ENCODE data around the gene CCDC127. TPM values are rescaled to one million over a fixed set of nuclear protein-coding genes. Genes with fewer than 3 reads are reported as not detected.

CCDC127 gene
- polyA plus RNA-seq, 1 experiment = 4.5 TPM

DNA sequence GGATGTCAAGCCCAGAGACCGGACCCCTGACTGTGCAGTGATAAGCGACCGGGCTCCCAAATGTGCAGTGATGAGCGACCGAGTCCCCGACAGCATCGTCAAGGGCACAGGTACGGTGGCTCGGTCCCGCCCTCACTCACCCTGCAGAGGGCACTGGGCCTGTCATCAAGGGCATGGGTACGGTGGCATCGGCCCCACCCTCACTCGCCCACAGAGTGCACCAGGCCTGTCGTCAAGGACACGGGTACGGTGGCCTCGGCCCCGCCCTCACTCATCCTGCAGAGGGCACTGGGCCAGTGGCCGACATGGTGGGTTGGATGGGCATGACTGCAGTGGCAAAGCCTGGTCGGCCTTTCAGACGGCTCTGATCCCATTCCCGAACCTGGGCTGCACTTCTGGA lies 36.4 kb downstream of the CCDC127 start:
- TF ChIP-seq, protein P1, sequence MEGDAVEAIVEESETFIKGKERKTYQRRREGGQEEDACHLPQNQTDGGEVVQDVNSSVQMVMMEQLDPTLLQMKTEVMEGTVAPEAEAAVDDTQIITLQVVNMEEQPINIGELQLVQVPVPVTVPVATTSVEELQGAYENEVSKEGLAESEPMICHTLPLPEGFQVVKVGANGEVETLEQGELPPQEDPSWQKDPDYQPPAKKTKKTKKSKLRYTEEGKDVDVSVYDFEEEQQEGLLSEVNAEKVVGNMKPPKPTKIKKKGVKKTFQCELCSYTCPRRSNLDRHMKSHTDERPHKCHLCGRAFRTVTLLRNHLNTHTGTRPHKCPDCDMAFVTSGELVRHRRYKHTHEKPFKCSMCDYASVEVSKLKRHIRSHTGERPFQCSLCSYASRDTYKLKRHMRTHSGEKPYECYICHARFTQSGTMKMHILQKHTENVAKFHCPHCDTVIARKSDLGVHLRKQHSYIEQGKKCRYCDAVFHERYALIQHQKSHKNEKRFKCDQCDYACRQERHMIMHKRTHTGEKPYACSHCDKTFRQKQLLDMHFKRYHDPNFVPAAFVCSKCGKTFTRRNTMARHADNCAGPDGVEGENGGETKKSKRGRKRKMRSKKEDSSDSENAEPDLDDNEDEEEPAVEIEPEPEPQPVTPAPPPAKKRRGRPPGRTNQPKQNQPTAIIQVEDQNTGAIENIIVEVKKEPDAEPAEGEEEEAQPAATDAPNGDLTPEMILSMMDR (IDR thresholded peaks at IDR 0.05; ENCODE audit: insufficient read depth, low read depth, low read length) = no peak
- no peak for DNase-seq (ENCODE audit: low read depth)
- ChIA-PET POLR2A (no interaction called here), CTCF (interaction anchor here (0.7 kb wide), 1 partner anchor 129 kb away, joined by 4 read pairs; no protein-coding TSS in a partner anchor)
- Histone ChIP-seq H3K36me3 (ENCODE audit: control insufficient read depth, insufficient read depth, low read length) (no peaks in the 10 kb centered on the region; the same call in 1 of the 2 replicates), H3K4me3 (ENCODE audit: low read depth, low read length) (no peak overlapping the region), H3K27me3 (ENCODE audit: control insufficient read depth, insufficient read depth, low read length) (peaks cover 3% of the 10 kb centered on the region)

DNA sequence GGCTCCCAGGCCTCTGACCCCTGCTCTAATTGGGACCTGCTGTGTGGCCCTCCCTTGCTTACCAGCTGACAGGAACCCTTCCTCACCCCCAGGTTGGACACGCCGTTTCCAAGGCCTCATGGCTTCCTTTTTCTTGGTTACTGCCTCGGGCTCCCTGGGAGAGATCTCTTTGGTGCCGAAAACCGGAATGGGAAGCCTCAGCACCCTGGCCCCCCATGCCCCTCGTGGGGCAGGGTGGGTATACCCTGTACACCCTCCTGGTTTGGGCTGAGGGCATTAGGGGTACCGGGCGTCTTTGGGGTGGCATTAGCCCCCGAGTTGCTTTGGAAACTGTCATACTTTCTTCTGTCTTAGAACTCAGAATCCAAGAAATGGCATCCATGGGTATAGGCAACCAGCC lies 36.8 kb downstream of the CCDC127 start:
- Histone ChIP-seq H3K4me3 (ENCODE audit: low read depth, low read length) (no peak overlapping the region), H3K36me3 (ENCODE audit: control insufficient read depth, insufficient read depth, low read length) (no peaks in the 10 kb centered on the region; the same call in 1 of the 2 replicates), H3K27me3 (ENCODE audit: control insufficient read depth, insufficient read depth, low read length) (peaks cover 3% of the 10 kb centered on the region)
- ChIA-PET POLR2A (no interaction called here), CTCF (interaction anchor here (0.7 kb wide), 1 partner anchor 130 kb away, joined by 4 read pairs; no protein-coding TSS in a partner anchor)
- TF ChIP-seq, protein P1 (IDR thresholded peaks at IDR 0.05; ENCODE audit: insufficient read depth, low read depth, low read length) = no peak
- DNase-seq (ENCODE audit: low read depth) = no peak

DNA sequence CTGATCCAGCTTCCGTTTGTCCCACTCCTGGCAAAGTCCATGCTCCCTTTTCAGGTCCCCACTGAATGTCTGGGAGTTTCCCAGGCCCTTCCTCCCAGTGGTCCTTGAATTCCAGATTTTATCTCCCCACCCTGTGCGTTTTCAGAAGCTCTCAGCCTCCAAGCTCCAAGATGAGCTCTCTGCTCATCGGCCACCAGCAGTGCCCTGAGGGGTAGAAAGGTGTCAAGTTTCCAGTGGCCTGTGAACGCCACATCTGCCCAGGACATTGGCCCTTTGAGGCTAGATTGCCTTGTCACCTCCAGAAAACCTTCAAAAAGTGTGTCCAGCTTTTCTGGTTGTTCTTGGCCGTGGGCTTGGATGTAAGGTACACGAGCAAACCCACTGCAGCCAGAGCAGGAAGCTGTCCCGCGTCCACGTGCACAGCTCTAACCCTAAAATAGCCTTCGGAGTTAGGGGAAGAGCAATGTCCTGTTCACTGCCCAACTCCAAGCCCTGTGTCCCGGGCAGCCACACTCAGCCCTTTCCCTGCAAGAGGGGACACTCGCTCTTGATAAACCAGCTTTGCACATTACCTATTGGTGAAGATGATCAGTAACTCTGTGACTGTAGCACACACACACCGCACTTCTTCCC lies 37.6 kb downstream of the CCDC127 start:
- Histone ChIP-seq H3K36me3 (ENCODE audit: control insufficient read depth, insufficient read depth, low read length) (no peaks in the 10 kb centered on the region; the same call in 1 of the 2 replicates), H3K27me3 (ENCODE audit: control insufficient read depth, insufficient read depth, low read length) (peaks cover 3% of the 10 kb centered on the region), H3K4me3 (ENCODE audit: low read depth, low read length) (no peak overlapping the region)
- POLR2A ChIA-PET = no interaction called here
- TF ChIP-seq, protein P1 (IDR thresholded peaks at IDR 0.05; ENCODE audit: insufficient read depth, low read depth, low read length) = no peak
- CTCF ChIA-PET = interaction anchor here (2.8 kb wide), 1 partner anchor 8 kb away, joined by 10 read pairs; no protein-coding TSS in a partner anchor
- DNase-seq (ENCODE audit: low read depth) = no peak

DNA sequence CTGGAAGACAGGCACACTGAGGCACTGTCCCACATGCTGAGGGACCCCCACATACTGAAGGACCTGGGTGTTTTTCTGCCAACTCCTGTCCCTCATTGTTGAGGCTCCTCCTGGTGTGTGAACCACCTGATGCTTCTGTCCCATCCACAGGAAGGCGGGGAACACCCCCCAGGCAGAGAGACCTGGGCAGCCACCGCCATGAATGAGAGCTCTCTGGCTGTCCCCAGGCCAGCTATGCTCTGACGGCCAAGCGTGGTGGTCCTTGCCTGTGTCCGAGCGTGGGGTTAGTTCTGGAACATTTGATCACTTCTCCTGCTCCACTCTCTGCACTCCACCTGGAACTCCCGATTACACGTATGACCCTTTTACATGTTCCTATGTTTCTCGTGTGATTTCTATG lies 38.6 kb downstream of the CCDC127 start:
- H3K36me3 ChIP-seq (ENCODE audit: control insufficient read depth, insufficient read depth, low read length) = no peaks in the 10 kb centered on the region; the same call in 1 of the 2 replicates
- POLR2A ChIA-PET = no interaction called here
- peaks cover 3% of the 10 kb centered on the region for H3K27me3 ChIP-seq (ENCODE audit: control insufficient read depth, insufficient read depth, low read length)
- H3K4me3 ChIP-seq (ENCODE audit: low read depth, low read length) = no peak overlapping the region
- TF ChIP-seq, protein P1 (IDR thresholded peaks at IDR 0.05; ENCODE audit: insufficient read depth, low read depth, low read length) = no peak
- CTCF ChIA-PET = interaction anchor here (2.8 kb wide), 1 partner anchor 9 kb away, joined by 10 read pairs; no protein-coding TSS in a partner anchor
- DNase-seq (ENCODE audit: low read depth) = no peak

DNA sequence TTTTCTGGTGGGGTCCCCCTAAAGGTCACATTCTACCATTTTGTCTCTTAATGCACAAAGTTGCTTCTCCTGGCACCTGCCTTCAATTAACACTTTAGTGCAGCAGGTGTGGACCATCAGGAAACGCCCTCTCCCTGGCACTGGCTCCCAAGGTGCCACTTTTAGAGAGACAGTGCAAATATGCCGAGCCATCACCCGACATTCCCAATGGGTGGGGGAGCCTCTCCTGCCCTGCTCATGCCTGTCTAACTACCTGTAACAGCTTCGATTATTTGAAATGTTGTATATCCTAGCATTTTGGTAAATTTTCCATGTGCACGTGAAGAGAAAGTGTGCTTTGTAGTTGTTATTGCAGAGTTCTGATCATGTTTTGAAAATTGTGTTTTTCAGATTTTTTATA lies 39.8 kb downstream of the CCDC127 start:
- H3K36me3 ChIP-seq (ENCODE audit: control insufficient read depth, insufficient read depth, low read length) = peaks cover 2% of the 10 kb centered on the region
- ChIA-PET POLR2A (no interaction called here), CTCF (interaction anchor here (2.8 kb wide), 1 partner anchor 10 kb away, joined by 10 read pairs; no protein-coding TSS in a partner anchor)
- TF ChIP-seq, protein P1 (IDR thresholded peaks at IDR 0.05; ENCODE audit: insufficient read depth, low read depth, low read length) = no peak
- H3K27me3 ChIP-seq (ENCODE audit: control insufficient read depth, insufficient read depth, low read length) = peaks cover 4% of the 10 kb centered on the region
- no peak overlapping the region for H3K4me3 ChIP-seq (ENCODE audit: low read depth, low read length)
- DNase-seq (ENCODE audit: low read depth) = no peak

Data from BJ (cell line).